Mammary epithelial cell (primary cell): ENCODE measurements around the gene HES6.

ENCODE experiments used
- EZH2 ChIP-seq: IDR thresholded peaks from 2 replicates; pipeline ENCODE4 v1.6.1; 2012; ENCODE audit warnings: low read length, inconsistent platforms, borderline replicate concordance
- TF ChIP-seq, protein P1 (sequence below), 2 donors: IDR thresholded peaks in 1 of 2; conservative IDR thresholded peaks in 1 of 2; 2 replicates each; pipeline ENCODE4 v1.5.1; 2011 to 2012; ENCODE audit warnings: inconsistent platforms in 2 of 2, low read length in 2 of 2, mild to moderate bottlenecking in 2 of 2, control low read depth in 1 of 2, low read depth in 1 of 2; ENCODE audit not compliant: insufficient read depth in 1 of 2; ENCODE audit errors: extremely low read depth in 1 of 2

DNA sequence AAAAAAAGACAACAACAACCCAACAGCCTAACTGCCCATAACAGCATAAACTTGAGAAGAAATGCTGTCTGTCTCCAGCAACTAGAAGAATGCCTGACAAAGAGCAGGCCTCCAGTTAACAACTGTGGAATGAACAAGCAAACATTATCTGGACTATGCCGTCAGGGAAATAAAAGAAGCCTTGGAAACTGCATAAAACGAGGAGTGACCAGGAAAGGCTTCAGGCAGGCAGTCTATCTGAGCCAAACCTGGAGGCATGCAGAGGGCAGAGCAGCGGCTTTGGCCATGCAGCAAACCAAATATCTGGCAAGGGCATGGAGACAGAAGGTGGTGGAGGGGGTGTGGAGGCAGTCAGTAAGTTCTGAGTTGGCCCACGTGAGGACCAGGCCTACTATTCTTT lies 11.1 kb downstream of the HES6 start:
- TF ChIP-seq EZH2 = no peak
- TF ChIP-seq, protein P1, sequence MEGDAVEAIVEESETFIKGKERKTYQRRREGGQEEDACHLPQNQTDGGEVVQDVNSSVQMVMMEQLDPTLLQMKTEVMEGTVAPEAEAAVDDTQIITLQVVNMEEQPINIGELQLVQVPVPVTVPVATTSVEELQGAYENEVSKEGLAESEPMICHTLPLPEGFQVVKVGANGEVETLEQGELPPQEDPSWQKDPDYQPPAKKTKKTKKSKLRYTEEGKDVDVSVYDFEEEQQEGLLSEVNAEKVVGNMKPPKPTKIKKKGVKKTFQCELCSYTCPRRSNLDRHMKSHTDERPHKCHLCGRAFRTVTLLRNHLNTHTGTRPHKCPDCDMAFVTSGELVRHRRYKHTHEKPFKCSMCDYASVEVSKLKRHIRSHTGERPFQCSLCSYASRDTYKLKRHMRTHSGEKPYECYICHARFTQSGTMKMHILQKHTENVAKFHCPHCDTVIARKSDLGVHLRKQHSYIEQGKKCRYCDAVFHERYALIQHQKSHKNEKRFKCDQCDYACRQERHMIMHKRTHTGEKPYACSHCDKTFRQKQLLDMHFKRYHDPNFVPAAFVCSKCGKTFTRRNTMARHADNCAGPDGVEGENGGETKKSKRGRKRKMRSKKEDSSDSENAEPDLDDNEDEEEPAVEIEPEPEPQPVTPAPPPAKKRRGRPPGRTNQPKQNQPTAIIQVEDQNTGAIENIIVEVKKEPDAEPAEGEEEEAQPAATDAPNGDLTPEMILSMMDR (conservative IDR thresholded peaks at IDR 0.05 in 1 of 2, IDR thresholded peaks at IDR 0.05 in 1 of 2; ENCODE audit: extremely low read depth in 1 of 2, insufficient read depth in 1 of 2, low read depth in 1 of 2, low read length in 2 of 2) = no peak
